K562 (cell line): Measurements from ENCODE around the gene MAD2L1BP. TPM values are rescaled to one million over a fixed set of nuclear protein-coding genes. Genes with fewer than 3 reads are reported as not detected.

Source experiments
- CBFA2T3 ChIP-seq: fragments of 450-650 bp; IDR thresholded peaks from 2 replicates; pipeline ENCODE4 v1.6.1; 2017
- EHMT2 ChIP-seq: fragments of 450-650 bp; IDR thresholded peaks from 2 replicates; pipeline ENCODE4 v1.6.1; 2018; ENCODE audit warnings: antibody characterized with exemption
- HMG20A ChIP-seq: fragments of 450-650 bp; formaldehyde crosslinking; conservative IDR thresholded peaks from 2 replicates; pipeline ENCODE4 v1.4.0; 2020; ENCODE audit warnings: mild to moderate bottlenecking, mixed read lengths
- LCOR ChIP-seq: sonication (generic); formaldehyde crosslinking; IDR thresholded peaks from 2 replicates; pipeline ENCODE4 v1.8.0; 2022; ENCODE audit warnings: mild to moderate bottlenecking, missing genetic modification reagents
- MTA3 ChIP-seq: fragments of 450-650 bp; formaldehyde crosslinking; IDR thresholded peaks from 2 replicates; pipeline ENCODE4 v1.6.1; 2017; ENCODE audit warnings: mild to moderate bottlenecking, borderline replicate concordance
- NFATC3 ChIP-seq: fragments of 450-650 bp; IDR thresholded peaks from 2 replicates; pipeline ENCODE4 v1.6.1; 2017; ENCODE audit warnings: mild to moderate bottlenecking
- PML ChIP-seq: IDR thresholded peaks from 2 replicates; pipeline ENCODE4 v1.6.1; 2012; ENCODE audit warnings: low read length, inconsistent platforms
- POLR2A ChIP-seq: fragments of 450-650 bp; conservative IDR thresholded peaks from 2 replicates; pipeline ENCODE4 v1.6.1; 2016
- POU5F1 ChIP-seq: fragments of 150-350 bp; IDR thresholded peaks from 2 replicates; pipeline ENCODE4 v1.6.1; 2014; ENCODE audit warnings: borderline replicate concordance, low read length, low read depth, mild to moderate bottlenecking; ENCODE audit not compliant: partially characterized antibody
- ZNF24 ChIP-seq: fragments of 450-650 bp; IDR thresholded peaks from 2 replicates; pipeline ENCODE4 v1.6.1; 2016
- ZNF584 ChIP-seq: fragments of 200-800 bp; sonication (Bioruptor generic); IDR thresholded peaks from 2 replicates; pipeline ENCODE4 v1.6.1; 2016; ENCODE audit warnings: low read depth, mild to moderate bottlenecking, missing genetic modification characterization, missing compliant biosample characterization
- polyA plus RNA-seq, 8 experiments: library from polyadenylated mRNA; depleted of rRNA in 4 of 8; stranded (reverse) in 5 of 8; unstranded in 3 of 8; fragments of >200 nt; fragmentation: Nextera tagmentation in 2 of 8; fragmentation: Illumina TruSeq in 1 of 8; extraction: Ambion mirVana in 2 of 8; extraction: Trizol in 1 of 8; gene quantifications; 2 replicates each; pipeline versions ENCODE4 v1.2.1 to v1.2.3, GENCODE V29; 2011 to 2014; ENCODE audit warnings: inconsistent platforms in 1 of 8, missing spikeins in 1 of 8
- total RNA-seq, 7 experiments: library from RNA; depleted of rRNA in 6 of 7; stranded (reverse); fragments of >200 nt in 6 of 7; fragmentation: Illumina TruSeq in 2 of 7; extraction: Trizol in 2 of 7; gene quantifications; 2 replicates each; pipeline versions ENCODE4 v1.2.1 to v1.2.3, GENCODE V29; 2011 to 2021; ENCODE audit warnings: low replicate concordance in 1 of 7
- TF ChIP-seq, protein P1 (sequence below): fragments of 200-600 bp; sonication (generic); IDR thresholded peaks from one replicate; pipeline ENCODE4 v1.6.1; 2012; ENCODE audit warnings: mild to moderate bottlenecking, low read depth, low read length, inconsistent platforms
- TF ChIP-seq, protein P2 (sequence below): fragments of 450-650 bp; IDR thresholded peaks from 2 replicates; pipeline ENCODE4 v1.6.1; 2018; ENCODE audit not compliant: partially characterized antibody

MAD2L1BP gene
- total and polyA plus RNA-seq, 9 of the 15 experiments (the other 6 are each of a cell fraction or from before 2014, with no cell fraction given) = 69.7 to 321 (median 111) TPM

DNA sequence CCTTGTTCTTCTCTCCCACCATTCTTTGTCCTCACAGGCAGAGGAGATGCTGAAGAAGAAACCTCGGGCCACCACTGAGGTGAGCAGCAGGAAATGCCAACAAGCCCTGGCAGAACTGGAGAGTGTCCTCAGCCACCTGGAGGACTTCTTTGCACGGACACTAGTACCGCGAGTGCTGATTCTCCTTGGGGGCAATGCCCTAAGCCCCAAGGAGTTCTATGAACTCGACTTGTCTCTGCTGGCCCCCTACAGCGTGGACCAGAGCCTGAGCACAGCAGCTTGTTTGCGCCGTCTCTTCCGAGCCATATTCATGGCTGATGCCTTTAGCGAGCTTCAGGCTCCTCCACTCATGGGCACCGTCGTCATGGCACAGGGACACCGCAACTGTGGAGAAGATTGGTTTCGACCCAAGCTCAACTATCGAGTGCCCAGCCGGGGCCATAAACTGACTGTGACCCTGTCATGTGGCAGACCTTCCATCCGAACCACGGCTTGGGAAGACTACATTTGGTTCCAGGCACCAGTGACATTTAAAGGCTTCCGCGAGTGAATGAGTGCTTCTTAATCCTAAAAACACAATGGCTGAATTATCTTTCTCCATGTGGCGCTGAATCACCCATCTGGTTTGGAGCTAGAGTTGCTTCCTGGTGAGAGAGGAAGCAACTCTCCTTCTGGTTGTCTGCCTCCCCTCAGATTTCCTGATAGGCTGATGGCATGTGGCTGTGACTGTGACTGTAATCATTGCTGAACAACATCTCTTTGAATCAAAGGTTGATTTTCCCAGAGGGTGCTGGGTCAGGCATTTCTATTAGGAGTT is 4.6 kb downstream of the MAD2L1BP start (continued):
- TF ChIP-seq, protein P1, sequence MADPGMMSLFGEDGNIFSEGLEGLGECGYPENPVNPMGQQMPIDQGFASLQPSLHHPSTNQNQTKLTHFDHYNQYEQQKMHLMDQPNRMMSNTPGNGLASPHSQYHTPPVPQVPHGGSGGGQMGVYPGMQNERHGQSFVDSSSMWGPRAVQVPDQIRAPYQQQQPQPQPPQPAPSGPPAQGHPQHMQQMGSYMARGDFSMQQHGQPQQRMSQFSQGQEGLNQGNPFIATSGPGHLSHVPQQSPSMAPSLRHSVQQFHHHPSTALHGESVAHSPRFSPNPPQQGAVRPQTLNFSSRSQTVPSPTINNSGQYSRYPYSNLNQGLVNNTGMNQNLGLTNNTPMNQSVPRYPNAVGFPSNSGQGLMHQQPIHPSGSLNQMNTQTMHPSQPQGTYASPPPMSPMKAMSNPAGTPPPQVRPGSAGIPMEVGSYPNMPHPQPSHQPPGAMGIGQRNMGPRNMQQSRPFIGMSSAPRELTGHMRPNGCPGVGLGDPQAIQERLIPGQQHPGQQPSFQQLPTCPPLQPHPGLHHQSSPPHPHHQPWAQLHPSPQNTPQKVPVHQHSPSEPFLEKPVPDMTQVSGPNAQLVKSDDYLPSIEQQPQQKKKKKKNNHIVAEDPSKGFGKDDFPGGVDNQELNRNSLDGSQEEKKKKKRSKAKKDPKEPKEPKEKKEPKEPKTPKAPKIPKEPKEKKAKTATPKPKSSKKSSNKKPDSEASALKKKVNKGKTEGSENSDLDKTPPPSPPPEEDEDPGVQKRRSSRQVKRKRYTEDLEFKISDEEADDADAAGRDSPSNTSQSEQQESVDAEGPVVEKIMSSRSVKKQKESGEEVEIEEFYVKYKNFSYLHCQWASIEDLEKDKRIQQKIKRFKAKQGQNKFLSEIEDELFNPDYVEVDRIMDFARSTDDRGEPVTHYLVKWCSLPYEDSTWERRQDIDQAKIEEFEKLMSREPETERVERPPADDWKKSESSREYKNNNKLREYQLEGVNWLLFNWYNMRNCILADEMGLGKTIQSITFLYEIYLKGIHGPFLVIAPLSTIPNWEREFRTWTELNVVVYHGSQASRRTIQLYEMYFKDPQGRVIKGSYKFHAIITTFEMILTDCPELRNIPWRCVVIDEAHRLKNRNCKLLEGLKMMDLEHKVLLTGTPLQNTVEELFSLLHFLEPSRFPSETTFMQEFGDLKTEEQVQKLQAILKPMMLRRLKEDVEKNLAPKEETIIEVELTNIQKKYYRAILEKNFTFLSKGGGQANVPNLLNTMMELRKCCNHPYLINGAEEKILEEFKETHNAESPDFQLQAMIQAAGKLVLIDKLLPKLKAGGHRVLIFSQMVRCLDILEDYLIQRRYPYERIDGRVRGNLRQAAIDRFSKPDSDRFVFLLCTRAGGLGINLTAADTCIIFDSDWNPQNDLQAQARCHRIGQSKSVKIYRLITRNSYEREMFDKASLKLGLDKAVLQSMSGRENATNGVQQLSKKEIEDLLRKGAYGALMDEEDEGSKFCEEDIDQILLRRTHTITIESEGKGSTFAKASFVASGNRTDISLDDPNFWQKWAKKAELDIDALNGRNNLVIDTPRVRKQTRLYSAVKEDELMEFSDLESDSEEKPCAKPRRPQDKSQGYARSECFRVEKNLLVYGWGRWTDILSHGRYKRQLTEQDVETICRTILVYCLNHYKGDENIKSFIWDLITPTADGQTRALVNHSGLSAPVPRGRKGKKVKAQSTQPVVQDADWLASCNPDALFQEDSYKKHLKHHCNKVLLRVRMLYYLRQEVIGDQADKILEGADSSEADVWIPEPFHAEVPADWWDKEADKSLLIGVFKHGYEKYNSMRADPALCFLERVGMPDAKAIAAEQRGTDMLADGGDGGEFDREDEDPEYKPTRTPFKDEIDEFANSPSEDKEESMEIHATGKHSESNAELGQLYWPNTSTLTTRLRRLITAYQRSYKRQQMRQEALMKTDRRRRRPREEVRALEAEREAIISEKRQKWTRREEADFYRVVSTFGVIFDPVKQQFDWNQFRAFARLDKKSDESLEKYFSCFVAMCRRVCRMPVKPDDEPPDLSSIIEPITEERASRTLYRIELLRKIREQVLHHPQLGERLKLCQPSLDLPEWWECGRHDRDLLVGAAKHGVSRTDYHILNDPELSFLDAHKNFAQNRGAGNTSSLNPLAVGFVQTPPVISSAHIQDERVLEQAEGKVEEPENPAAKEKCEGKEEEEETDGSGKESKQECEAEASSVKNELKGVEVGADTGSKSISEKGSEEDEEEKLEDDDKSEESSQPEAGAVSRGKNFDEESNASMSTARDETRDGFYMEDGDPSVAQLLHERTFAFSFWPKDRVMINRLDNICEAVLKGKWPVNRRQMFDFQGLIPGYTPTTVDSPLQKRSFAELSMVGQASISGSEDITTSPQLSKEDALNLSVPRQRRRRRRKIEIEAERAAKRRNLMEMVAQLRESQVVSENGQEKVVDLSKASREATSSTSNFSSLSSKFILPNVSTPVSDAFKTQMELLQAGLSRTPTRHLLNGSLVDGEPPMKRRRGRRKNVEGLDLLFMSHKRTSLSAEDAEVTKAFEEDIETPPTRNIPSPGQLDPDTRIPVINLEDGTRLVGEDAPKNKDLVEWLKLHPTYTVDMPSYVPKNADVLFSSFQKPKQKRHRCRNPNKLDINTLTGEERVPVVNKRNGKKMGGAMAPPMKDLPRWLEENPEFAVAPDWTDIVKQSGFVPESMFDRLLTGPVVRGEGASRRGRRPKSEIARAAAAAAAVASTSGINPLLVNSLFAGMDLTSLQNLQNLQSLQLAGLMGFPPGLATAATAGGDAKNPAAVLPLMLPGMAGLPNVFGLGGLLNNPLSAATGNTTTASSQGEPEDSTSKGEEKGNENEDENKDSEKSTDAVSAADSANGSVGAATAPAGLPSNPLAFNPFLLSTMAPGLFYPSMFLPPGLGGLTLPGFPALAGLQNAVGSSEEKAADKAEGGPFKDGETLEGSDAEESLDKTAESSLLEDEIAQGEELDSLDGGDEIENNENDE = no peak
- TF ChIP-seq, protein P2, sequence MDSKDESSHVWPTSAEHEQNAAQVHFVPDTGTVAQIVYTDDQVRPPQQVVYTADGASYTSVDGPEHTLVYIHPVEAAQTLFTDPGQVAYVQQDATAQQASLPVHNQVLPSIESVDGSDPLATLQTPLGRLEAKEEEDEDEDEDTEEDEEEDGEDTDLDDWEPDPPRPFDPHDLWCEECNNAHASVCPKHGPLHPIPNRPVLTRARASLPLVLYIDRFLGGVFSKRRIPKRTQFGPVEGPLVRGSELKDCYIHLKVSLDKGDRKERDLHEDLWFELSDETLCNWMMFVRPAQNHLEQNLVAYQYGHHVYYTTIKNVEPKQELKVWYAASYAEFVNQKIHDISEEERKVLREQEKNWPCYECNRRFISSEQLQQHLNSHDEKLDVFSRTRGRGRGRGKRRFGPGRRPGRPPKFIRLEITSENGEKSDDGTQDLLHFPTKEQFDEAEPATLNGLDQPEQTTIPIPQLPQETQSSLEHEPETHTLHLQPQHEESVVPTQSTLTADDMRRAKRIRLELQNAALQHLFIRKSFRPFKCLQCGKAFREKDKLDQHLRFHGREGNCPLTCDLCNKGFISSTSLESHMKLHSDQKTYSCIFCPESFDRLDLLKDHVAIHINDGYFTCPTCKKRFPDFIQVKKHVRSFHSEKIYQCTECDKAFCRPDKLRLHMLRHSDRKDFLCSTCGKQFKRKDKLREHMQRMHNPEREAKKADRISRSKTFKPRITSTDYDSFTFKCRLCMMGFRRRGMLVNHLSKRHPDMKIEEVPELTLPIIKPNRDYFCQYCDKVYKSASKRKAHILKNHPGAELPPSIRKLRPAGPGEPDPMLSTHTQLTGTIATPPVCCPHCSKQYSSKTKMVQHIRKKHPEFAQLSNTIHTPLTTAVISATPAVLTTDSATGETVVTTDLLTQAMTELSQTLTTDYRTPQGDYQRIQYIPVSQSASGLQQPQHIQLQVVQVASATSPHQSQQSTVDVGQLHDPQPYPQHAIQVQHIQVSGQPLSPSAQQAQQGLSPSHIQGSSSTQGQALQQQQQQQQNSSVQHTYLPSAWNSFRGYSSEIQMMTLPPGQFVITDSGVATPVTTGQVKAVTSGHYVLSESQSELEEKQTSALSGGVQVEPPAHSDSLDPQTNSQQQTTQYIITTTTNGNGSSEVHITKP = no peak
- TF ChIP-seq CBFA2T3 = peak; percentile 92
- TF ChIP-seq POLR2A = no peak
- peak; percentile 54; the same call in 1 of the 2 replicates for TF ChIP-seq ZNF24
- TF ChIP-seq HMG20A = no peak
- TF ChIP-seq ZNF584 (CRISPR knock-in tag) = peak; percentile 79
- peak; percentile 67; the same call in 1 of the 2 replicates for TF ChIP-seq LCOR (CRISPR knock-in tag)
- peak; percentile 59; the same call in 1 of the 2 replicates for TF ChIP-seq EHMT2
- TF ChIP-seq NFATC3 = no peak
- peak; percentile 76; the same call in 1 of the 2 replicates for TF ChIP-seq MTA3
- TF ChIP-seq POU5F1 = no peak
- peak; percentile 45 for TF ChIP-seq PML
